Nephron progenitor cell (in vitro differentiated cells): ENCODE data around the gene NADK2.
A peak's percentile ranks its signal among the peaks of the same experiment; 100 is the strongest.

ENCODE experiments used
- DNase-seq: peaks from one replicate; pipeline ENCODE4 v3.0.0; 2021
- H3K27ac Mint-ChIP-seq: 2 replicates; pipeline ENCODE4 v1.8.0; 2021; ENCODE audit warnings: mild to moderate bottlenecking, moderate library complexity, mixed read lengths
- H3K27me3 Mint-ChIP-seq: 2 replicates; pipeline ENCODE4 v1.8.0; 2021; ENCODE audit warnings: mild to moderate bottlenecking, low read depth, mixed read lengths; ENCODE audit not compliant: poor library complexity
- H3K36me3 Mint-ChIP-seq: 2 replicates; pipeline ENCODE4 v1.8.0; 2021; ENCODE audit warnings: low read depth, mixed read lengths
- H3K4me1 Mint-ChIP-seq: 2 replicates; pipeline ENCODE4 v1.8.0; 2021; ENCODE audit warnings: mixed read lengths
- H3K4me3 Mint-ChIP-seq: 2 replicates; pipeline ENCODE4 v1.8.0; 2021; ENCODE audit warnings: mild to moderate bottlenecking, moderate library complexity, mixed read lengths
- H3K9me3 Mint-ChIP-seq: 2 replicates; pipeline ENCODE4 v1.8.0; 2021; ENCODE audit warnings: mild to moderate bottlenecking, moderate library complexity, mixed read lengths
- CTCF ChIP-seq: fragments of 200-600 bp; sonication (generic); IDR thresholded peaks from 2 replicates; pipeline ENCODE4 v1.5.0; 2021; ENCODE audit warnings: antibody characterized with exemption

Gene NADK2

GRCh38 chr5:36153298-36153677, 88.4 kb downstream of the NADK2 start:
- H3K36me3 Mint-ChIP-seq: peaks cover 43% of the 10 kb centered on the region
- H3K9me3 Mint-ChIP-seq: no peaks in the 10 kb centered on the region
- TF ChIP-seq CTCF: no peak
- peaks cover 6% of the 10 kb centered on the region for H3K27me3 Mint-ChIP-seq
- peak overlapping the region; percentile 5 for H3K27ac Mint-ChIP-seq
- H3K4me3 Mint-ChIP-seq: peak overlapping the region; percentile 95
- peaks cover 63% of the 10 kb centered on the region for H3K4me1 Mint-ChIP-seq
- no peak for DNase-seq

- TF ChIP-seq CTCF: no peak
- DNase-seq: peak; percentile 20
- H3K36me3 Mint-ChIP-seq: peaks cover 40% of the 10 kb centered on the region
- peak overlapping the region; percentile 86 for H3K27ac Mint-ChIP-seq
- peaks cover 60% of the 10 kb centered on the region for H3K4me1 Mint-ChIP-seq
- no peaks in the 10 kb centered on the region for H3K9me3 Mint-ChIP-seq
- peaks cover 6% of the 10 kb centered on the region for H3K27me3 Mint-ChIP-seq
- peak overlapping the region; percentile 95 for H3K4me3 Mint-ChIP-seq
Observed at GRCh38 chr5:36152324-36153297, 89.1 kb downstream of the NADK2 start.

- H3K9me3 Mint-ChIP-seq: no peaks in the 10 kb centered on the region
- DNase-seq: peak; percentile 96
- peaks cover 6% of the 10 kb centered on the region for H3K27me3 Mint-ChIP-seq
- H3K27ac Mint-ChIP-seq: peak within 1 kb of the TSS; percentile 94
- H3K4me3 Mint-ChIP-seq: peak within 1 kb of the TSS; percentile 95
- TF ChIP-seq CTCF: no peak
- H3K4me1 Mint-ChIP-seq: peaks cover 52% of the 10 kb centered on the region
- H3K36me3 Mint-ChIP-seq: peaks cover 31% of the 10 kb centered on the region
Observed at GRCh38 chr5:36151434-36152323, 90.0 kb downstream of the NADK2 start, which contains the start of the genes LMBRD2 and SKP2. Gene LMBRD2 (minus strand): TSS chr5:36151887. CDS start chr5:36143349, 8,538 bp downstream. Gene SKP2 (plus strand): TSS chr5:36152111. CDS start chr5:36152263, 152 bp downstream.

GRCh38 chr5:36150676-36151433, 90.9 kb downstream of the NADK2 start:
- Mint-ChIP-seq H3K27me3 (peaks cover 6% of the 10 kb centered on the region), H3K27ac (peak overlapping the region; percentile 94), H3K4me1 (peaks cover 46% of the 10 kb centered on the region), H3K9me3 (no peaks in the 10 kb centered on the region), H3K4me3 (peak overlapping the region; percentile 95), H3K36me3 (peaks cover 23% of the 10 kb centered on the region)
- DNase-seq: peak; percentile 39
- TF ChIP-seq CTCF: no peak

- H3K27me3 Mint-ChIP-seq: peaks cover 6% of the 10 kb centered on the region
Observed at GRCh38 chr5:36147681-36148080, 94.0 kb downstream of the NADK2 start.

More at GRCh38 chr5:36147681-36148080, 94.0 kb downstream of the NADK2 start:
- no peak for DNase-seq
- no peak overlapping the region for H3K27ac Mint-ChIP-seq
- peaks cover 4% of the 10 kb centered on the region for H3K36me3 Mint-ChIP-seq
- peaks cover 17% of the 10 kb centered on the region for H3K4me1 Mint-ChIP-seq
- H3K9me3 Mint-ChIP-seq: no peaks in the 10 kb centered on the region
- H3K4me3 Mint-ChIP-seq: no peak overlapping the region
- TF ChIP-seq CTCF: no peak
